K562 (cell line): ENCODE results near the gene SLC8A2. TPM values are rescaled to one million over a fixed set of nuclear protein-coding genes. Genes with fewer than 3 reads are reported as not detected.

Experiments
- HDAC2 ChIP-seq: fragments of 450-650 bp; IDR thresholded peaks from 2 replicates; pipeline ENCODE4 v1.6.1; 2016; ENCODE audit warnings: mild to moderate bottlenecking
- NR2C2 ChIP-seq, 2 experiments: fragments of 200-800 bp in 1 of 2; sonication (Bioruptor generic) in 1 of 2; sonication (generic) in 1 of 2; formaldehyde crosslinking in 1 of 2; IDR thresholded peaks; 2 replicates each; pipeline versions ENCODE4 v1.6.1 to v1.8.0; 2016 to 2022; ENCODE audit warnings: mild to moderate bottlenecking in 1 of 2, missing compliant biosample characterization in 1 of 2, missing genetic modification characterization in 1 of 2, missing genetic modification reagents in 1 of 2
- polyA plus RNA-seq, 8 experiments: library from polyadenylated mRNA; depleted of rRNA in 4 of 8; stranded (reverse) in 5 of 8; unstranded in 3 of 8; fragments of >200 nt; fragmentation: Nextera tagmentation in 2 of 8; fragmentation: Illumina TruSeq in 1 of 8; extraction: Ambion mirVana in 2 of 8; extraction: Trizol in 1 of 8; gene quantifications; 2 replicates each; pipeline versions ENCODE4 v1.2.1 to v1.2.3, GENCODE V29; 2011 to 2014; ENCODE audit warnings: inconsistent platforms in 1 of 8, missing spikeins in 1 of 8
- total RNA-seq, 7 experiments: library from RNA; depleted of rRNA in 6 of 7; stranded (reverse); fragments of >200 nt in 6 of 7; fragmentation: Illumina TruSeq in 2 of 7; extraction: Trizol in 2 of 7; gene quantifications; 2 replicates each; pipeline versions ENCODE4 v1.2.1 to v1.2.3, GENCODE V29; 2011 to 2021; ENCODE audit warnings: low replicate concordance in 1 of 7
- TF ChIP-seq, protein P1 (sequence below): sonication (generic); formaldehyde crosslinking; IDR thresholded peaks from 2 replicates; pipeline ENCODE4 v1.8.0; 2022; ENCODE audit warnings: missing genetic modification reagents, mild to moderate bottlenecking, moderate library complexity, borderline replicate concordance
- TF ChIP-seq, protein P2 (sequence below), 2 experiments: IDR thresholded peaks in 1 of 2; conservative IDR thresholded peaks in 1 of 2; 2 replicates each; pipeline ENCODE4 v1.6.1; 2016; ENCODE audit warnings: low read depth in 2 of 2, mild to moderate bottlenecking in 1 of 2, missing compliant biosample characterization in 1 of 2, missing genetic modification characterization in 1 of 2, moderate library complexity in 1 of 2
- TF ChIP-seq, protein P3 (sequence below): sonication (generic); formaldehyde crosslinking; IDR thresholded peaks from 2 replicates; pipeline ENCODE4 v1.8.0; 2022; ENCODE audit warnings: missing genetic modification reagents, mild to moderate bottlenecking, borderline replicate concordance

The SLC8A2 gene
- total and polyA plus RNA-seq, 9 of the 15 experiments (the other 6 are each of a cell fraction or from before 2014, with no cell fraction given) = 0.07 to 0.66 (median 0.24) TPM; not detected in 3

DNA sequence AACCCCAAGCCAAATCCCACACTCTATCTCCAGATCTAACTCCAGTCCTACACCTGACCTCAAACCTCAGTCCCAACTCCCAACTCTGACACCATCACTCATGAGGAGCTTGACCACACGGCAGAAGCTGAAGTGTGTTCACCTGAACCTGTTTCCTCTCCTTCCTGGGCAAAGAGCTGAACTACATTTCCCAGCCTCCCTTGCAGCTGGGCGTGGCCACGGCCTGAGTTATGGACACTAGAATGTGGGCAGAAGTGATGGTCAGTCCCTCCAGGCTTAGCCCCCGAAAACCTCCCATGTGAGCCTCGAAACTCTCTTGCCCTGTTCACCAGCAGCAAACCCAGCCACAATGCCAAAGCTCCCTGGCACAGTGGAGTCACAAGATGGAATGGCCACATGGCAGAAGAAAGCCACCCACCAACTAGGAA is 32.9 kb downstream of the SLC8A2 start (continued):
- TF ChIP-seq, protein P1, sequence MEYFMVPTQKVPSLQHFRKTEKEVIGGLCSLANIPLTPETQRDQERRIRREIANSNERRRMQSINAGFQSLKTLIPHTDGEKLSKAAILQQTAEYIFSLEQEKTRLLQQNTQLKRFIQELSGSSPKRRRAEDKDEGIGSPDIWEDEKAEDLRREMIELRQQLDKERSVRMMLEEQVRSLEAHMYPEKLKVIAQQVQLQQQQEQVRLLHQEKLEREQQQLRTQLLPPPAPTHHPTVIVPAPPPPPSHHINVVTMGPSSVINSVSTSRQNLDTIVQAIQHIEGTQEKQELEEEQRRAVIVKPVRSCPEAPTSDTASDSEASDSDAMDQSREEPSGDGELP = peak; percentile 49; the same call in 1 of the 2 replicates
- peak; percentile 35; the same call in 1 of the 2 replicates for TF ChIP-seq NR2C2 (CRISPR knock-in tag; IDR thresholded peaks at IDR 0.05)
- no peak for TF ChIP-seq NR2C2 (tag; IDR thresholded peaks at IDR 0.05)
- TF ChIP-seq, protein P2, sequence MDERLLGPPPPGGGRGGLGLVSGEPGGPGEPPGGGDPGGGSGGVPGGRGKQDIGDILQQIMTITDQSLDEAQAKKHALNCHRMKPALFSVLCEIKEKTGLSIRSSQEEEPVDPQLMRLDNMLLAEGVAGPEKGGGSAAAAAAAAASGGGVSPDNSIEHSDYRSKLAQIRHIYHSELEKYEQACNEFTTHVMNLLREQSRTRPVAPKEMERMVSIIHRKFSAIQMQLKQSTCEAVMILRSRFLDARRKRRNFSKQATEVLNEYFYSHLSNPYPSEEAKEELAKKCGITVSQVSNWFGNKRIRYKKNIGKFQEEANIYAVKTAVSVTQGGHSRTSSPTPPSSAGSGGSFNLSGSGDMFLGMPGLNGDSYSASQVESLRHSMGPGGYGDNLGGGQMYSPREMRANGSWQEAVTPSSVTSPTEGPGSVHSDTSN (CRISPR knock-in tag; IDR thresholded peaks at IDR 0.05; ENCODE audit: low read depth) = no peak
- TF ChIP-seq, protein P2 (tag; conservative IDR thresholded peaks at IDR 0.05; ENCODE audit: low read depth) = peak; percentile 23; the same call in 1 of the 2 replicates
- TF ChIP-seq, protein P3, sequence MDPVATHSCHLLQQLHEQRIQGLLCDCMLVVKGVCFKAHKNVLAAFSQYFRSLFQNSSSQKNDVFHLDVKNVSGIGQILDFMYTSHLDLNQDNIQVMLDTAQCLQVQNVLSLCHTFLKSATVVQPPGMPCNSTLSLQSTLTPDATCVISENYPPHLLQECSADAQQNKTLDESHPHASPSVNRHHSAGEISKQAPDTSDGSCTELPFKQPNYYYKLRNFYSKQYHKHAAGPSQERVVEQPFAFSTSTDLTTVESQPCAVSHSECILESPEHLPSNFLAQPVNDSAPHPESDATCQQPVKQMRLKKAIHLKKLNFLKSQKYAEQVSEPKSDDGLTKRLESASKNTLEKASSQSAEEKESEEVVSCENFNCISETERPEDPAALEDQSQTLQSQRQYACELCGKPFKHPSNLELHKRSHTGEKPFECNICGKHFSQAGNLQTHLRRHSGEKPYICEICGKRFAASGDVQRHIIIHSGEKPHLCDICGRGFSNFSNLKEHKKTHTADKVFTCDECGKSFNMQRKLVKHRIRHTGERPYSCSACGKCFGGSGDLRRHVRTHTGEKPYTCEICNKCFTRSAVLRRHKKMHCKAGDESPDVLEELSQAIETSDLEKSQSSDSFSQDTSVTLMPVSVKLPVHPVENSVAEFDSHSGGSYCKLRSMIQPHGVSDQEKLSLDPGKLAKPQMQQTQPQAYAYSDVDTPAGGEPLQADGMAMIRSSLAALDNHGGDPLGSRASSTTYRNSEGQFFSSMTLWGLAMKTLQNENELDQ (CRISPR knock-in tag) = no peak
- no peak for TF ChIP-seq HDAC2
